Measurements from ENCODE around the gene NR4A3.
"Not testable (repeated sequence)": the region's sequence is repeated elsewhere in the genome, so short reads cannot be mapped to it uniquely, and the experiment has no call there.

The NR4A3 gene

GRCh38 chr9:99826579-99826978 is 4.9 kb downstream of the NR4A3 start:
- DNase-seq, result peak in 1 of 42 donors; percentile 11
- intact Hi-C loops (cut with DNase I), result no loop called here

- DNase-seq, result no peak
- intact Hi-C loops (cut with DNase I), result no loop called here
Observed at GRCh38 chr9:99827244-99827643, 5.6 kb downstream of the NR4A3 start.

- DNase-seq, result no peak
- intact Hi-C loops (cut with DNase I), result no loop called here
Observed at GRCh38 chr9:99828054-99828416, 6.3 kb downstream of the NR4A3 start.

GRCh38 chr9:99828417-99829176 is 6.9 kb downstream of the NR4A3 start:
- peak in 1 of 42 donors; percentile 38 for DNase-seq
- intact Hi-C loops (cut with DNase I), result no loop called here

GRCh38 chr9:99831857-99832557 is 10.3 kb downstream of the NR4A3 start:
- no peak for DNase-seq
- intact Hi-C loops (cut with DNase I), result no loop called here

- intact Hi-C loops (cut with DNase I), result no loop called here
- no peak for DNase-seq
Observed at GRCh38 chr9:99832558-99832864, 10.8 kb downstream of the NR4A3 start.

GRCh38 chr9:99833735-99834134 is 12.1 kb downstream of the NR4A3 start:
- intact Hi-C loops (cut with DNase I), result no loop called here
- no peak for DNase-seq

- no peak for DNase-seq
- intact Hi-C loops (cut with DNase I), result no loop called here
Observed at GRCh38 chr9:99834474-99834873, 12.8 kb downstream of the NR4A3 start.

- DNase-seq, result no peak
- intact Hi-C loops (cut with DNase I), result no loop called here
Observed at GRCh38 chr9:99835142-99835541, 13.5 kb downstream of the NR4A3 start.

GRCh38 chr9:99835581-99835980 is 13.9 kb downstream of the NR4A3 start:
- no peak for DNase-seq
- intact Hi-C loops (cut with DNase I), result no loop called here

GRCh38 chr9:99840072-99840471 is 18.4 kb downstream of the NR4A3 start:
- intact Hi-C loops (cut with DNase I), result no loop called here
- DNase-seq, result no peak

GRCh38 chr9:99845063-99845462 is 23.4 kb downstream of the NR4A3 start:
- intact Hi-C loops (cut with DNase I), result no loop called here
- DNase-seq, result no peak

GRCh38 chr9:99848447-99848846 is 26.8 kb downstream of the NR4A3 start:
- intact Hi-C loops (cut with DNase I), result no loop called here
- no peak for DNase-seq

GRCh38 chr9:99850736-99851499 is 29.2 kb downstream of the NR4A3 start:
- no peak for DNase-seq
- intact Hi-C loops (cut with DNase I), result no loop called here

- intact Hi-C loops (cut with DNase I), result no loop called here
- DNase-seq, result no peak
Observed at GRCh38 chr9:99851500-99851822, 29.8 kb downstream of the NR4A3 start.

GRCh38 chr9:99852617-99853016 is 30.9 kb downstream of the NR4A3 start:
- DNase-seq, result no peak
- intact Hi-C loops (cut with DNase I), result no loop called here

GRCh38 chr9:99855467-99856176 is 33.9 kb downstream of the NR4A3 start:
- intact Hi-C loops (cut with DNase I), result no loop called here
- DNase-seq, result no peak

- DNase-seq; intact Hi-C loops (cut with DNase I): not testable (repeated sequence)
Observed at GRCh38 chr9:99857576-99857975, 35.9 kb downstream of the NR4A3 start.

- intact Hi-C loops (cut with DNase I), result no loop called here
- no peak for DNase-seq
Observed at GRCh38 chr9:99858087-99858486, 36.4 kb downstream of the NR4A3 start.

All from head of caudate nucleus (tissue), 42 donors.